Daoy (cell line): ENCODE results near the gene PCDHGA3. TPM values are rescaled to one million over a fixed set of nuclear protein-coding genes. Genes with fewer than 3 reads are reported as not detected.
A peak's percentile ranks its signal among the peaks of the same experiment; 100 is the strongest.
"Not testable (repeated sequence)": the region's sequence is repeated elsewhere in the genome, so short reads cannot be mapped to it uniquely, and the experiment has no call there.

Source experiments
- DNase-seq: peaks from one replicate; pipeline ENCODE4 v3.0.0-alpha.2; 2015; ENCODE audit warnings: low read depth
- total RNA-seq: library from RNA; depleted of rRNA; stranded (reverse); fragments of >200 nt; shearing (Covaris generic); gene quantifications from 2 replicates; pipeline ENCODE4 v1.2.3, GENCODE V29; 2014; rRNA removed

Gene PCDHGA3
- 0.57 TPM in 1 of 2 replicates, not detected in the other for total RNA-seq

DNA sequence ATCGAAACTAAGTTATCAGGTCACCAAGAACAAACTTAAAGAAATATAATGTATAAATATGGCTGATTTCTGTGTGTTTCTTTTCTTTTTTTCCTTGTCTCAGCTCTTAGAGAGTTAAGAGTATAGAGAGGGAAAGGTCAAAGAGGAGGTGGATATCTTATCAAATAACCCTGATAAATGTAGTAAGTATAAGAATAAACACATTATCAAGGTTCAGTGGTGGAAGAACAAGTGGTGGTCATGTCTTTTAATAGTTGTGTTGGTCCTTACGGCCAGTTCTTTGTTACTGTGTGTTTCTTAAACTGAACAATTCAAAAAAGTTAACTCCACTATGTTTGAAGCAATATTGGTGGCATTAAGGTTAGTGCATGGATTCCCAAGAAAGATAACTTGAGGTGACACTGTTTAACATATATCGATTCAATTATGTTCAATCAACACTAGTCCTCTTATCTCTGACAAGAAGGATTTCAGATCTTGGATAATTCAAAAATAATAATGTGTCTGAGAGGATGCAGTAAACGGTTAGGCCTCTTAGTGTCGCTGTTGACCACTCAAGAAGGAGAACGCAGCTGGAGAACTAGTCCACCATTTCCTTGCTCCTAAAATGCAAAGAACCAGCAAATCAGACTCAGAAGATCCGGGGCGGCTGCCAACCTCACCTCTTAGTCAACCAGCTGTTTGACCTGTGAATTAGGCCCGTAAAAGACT lies at the start of gene PCDHGA3:
PCDHGA3 (plus strand) TSS at position 588 of the 711 bp plus-strand sequence. CDS start 205 bp downstream, outside the sequence.
- DNase-seq: peak; percentile 46

GRCh38 chr5:141298376-141298775 lies 45.3 kb upstream of the PCDHGA3 start:
- no peak for DNase-seq

DNA sequence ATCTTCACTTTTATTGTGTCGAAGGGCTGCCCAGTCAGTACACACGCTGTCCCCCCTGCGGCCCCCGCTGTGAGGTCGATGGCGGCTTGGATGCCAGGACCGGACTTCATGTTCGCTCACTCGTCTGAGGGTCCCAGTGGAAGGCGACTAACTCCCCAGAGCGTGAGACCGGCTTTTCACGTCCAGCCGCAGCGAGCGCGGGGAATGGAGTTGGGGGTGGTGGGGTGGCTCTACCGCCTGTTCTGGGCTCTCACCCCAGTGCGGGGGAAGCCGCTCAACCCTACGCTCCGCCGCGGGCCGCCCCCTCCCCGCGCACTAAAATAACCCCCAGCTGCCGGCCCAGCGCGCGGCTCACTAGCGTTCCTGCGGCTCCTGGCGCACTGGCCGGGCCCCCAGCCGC lies 39.9 kb upstream of the PCDHGA3 start, which contains the start of gene SLC25A2:
SLC25A2 (minus strand) TSS at position 294 of the 400 bp plus-strand sequence; CDS start at position 110, 184 bp downstream.
- no peak for DNase-seq

DNA sequence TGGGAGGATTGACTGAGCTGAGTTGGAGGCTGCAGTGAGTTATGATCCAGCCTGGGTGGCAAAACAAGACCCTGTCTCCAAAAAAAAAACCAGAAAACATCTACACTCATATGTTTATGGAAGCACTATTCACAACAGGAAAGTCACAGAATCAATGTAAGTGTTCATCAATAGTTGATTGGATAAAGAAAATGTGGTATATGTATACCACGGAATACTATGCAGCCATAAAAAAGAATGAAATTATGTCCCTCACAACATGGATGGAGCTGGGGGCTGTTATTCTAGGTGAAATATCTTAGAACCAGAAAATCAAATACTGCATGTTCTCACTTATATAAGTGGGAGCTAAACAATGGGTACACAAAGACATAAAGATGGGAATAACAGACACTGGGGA lies 37.0 kb upstream of the PCDHGA3 start:
- no peak for DNase-seq

- DNase-seq: no peak
These were observed 29.9 kb upstream of the PCDHGA3 start for GRCh38 chr5:141313711-141314110.

- DNase-seq: not testable (repeated sequence)
These were observed 26.7 kb upstream of the PCDHGA3 start for GRCh38 chr5:141316963-141317362.

- no peak for DNase-seq
These were observed 24.4 kb upstream of the PCDHGA3 start for GRCh38 chr5:141319202-141319601.

- DNase-seq: no peak
These were observed 23.9 kb upstream of the PCDHGA3 start for GRCh38 chr5:141319699-141320098.

DNA sequence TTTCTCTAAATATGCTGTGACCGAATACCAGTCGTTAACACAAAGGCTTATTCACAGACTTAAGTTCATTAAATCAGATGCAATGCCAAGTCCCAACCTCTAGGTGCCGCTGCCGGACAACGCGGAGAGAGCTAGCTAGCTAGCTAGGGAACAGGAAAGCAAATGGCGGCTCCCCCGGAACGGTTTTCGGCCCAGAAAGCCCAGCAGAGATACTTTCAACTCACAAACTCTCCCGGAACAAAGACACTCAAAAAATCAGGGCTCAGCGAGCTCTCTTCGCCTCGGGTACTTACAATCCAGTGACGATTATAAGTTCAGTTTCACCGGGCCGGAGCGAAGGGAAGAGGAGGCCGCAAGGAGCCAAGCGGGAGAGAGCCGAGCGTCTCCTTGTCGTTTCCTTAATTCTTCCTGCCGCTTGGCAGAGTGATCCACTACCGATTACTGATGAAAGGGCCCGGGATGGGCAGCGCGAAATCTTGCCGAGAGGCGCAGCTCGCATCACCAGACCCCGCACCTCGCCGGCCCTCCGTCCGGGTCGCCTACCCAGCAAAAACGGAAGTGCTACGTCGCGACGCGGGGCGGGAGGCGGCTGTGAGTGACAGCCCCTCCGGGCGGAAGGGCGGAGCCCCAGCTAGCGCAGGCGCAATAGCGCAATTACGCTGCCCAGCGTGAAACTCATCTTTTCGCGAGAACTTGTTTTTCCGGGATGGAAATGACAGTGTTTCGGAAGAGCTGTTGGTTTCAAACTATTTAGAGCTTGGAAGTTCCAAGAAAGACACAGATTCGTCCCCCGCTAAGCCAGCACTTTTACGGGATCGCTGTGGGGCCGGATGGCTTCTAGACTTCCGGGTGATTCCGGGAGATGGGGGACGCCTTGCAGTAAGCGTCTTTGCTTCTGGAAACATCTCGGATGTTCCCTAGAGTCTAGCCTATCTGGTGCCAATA lies 23.1 kb upstream of the PCDHGA3 start, which contains the start of gene TAF7:
TAF7 (minus strand) TSS at position 560 of the 945 bp plus-strand sequence. CDS start 740 bp downstream, outside the sequence.
- peak; percentile 96 for DNase-seq

- no peak for DNase-seq
These were observed 21.4 kb upstream of the PCDHGA3 start for GRCh38 chr5:141322261-141322660.

DNA sequence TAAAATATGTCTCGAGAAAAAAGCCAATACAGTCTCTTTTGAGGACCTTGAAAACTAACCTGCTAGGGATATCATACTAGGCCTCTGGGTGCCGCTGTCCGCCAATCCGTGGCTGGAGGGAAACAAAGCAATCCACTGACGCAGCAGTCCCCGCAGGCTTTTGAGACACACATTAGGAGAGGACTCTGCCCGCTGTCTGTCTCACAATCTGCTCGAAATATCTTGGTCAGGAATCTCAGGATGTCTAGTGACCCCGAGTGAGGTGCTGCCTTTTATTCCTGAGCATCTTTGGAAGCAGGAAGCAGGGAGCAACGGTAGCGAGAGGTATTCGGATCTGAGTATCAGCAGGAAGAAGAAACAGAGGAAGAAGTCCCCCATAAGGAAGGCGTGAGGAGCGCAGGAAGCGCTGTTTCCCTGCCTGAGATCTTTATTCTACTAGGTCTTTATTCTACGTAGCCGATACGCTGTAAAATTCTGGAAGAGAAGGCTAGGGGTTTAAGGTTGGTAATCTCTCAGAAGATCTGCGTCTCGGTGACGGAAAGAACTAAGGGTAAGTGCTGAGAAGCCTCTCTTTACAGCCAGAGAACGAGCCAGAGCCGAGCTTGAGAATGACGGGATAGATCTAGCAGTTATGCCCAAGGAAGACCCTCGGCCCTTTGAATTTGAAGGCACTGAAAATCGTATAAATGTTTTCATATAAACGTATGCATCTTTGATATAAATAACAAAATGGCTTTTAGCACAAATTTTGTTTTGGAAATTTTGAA lies 17.4 kb upstream of the PCDHGA3 start:
- peak; percentile 78 for DNase-seq

DNA sequence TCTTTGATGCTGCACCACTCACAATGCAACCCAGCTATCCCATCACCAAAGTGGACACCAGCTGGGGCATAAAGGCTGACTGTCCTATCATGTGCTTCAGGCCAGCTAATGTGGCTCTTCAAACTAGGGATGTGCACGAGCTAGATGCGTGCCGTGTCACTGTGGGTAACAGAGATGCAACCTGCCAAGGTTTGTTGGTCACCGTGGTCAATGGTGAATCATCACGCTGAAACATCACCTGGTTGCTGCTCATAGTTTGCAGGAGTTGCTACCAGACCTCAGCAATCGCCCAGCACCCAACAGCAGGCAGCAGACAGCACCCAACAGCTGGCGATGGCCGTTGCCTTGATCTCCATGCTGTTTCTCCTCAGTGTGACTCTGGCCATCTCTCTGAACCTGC lies 15.4 kb upstream of the PCDHGA3 start:
- no peak for DNase-seq

GRCh38 chr5:141330299-141331080 lies 13.1 kb upstream of the PCDHGA3 start, which contains the start of gene PCDHGA1:
Gene PCDHGA1, plus strand, starts transcription at chr5:141330514.
- no peak for DNase-seq

GRCh38 chr5:141332571-141332970 lies 11.1 kb upstream of the PCDHGA3 start:
- not testable (repeated sequence) for DNase-seq

GRCh38 chr5:141338538-141339306 lies 4.9 kb upstream of the PCDHGA3 start, which contains the start of gene PCDHGA2:
Gene PCDHGA2, plus strand, starts transcription at chr5:141338760.
- DNase-seq: peak; percentile 35

DNA sequence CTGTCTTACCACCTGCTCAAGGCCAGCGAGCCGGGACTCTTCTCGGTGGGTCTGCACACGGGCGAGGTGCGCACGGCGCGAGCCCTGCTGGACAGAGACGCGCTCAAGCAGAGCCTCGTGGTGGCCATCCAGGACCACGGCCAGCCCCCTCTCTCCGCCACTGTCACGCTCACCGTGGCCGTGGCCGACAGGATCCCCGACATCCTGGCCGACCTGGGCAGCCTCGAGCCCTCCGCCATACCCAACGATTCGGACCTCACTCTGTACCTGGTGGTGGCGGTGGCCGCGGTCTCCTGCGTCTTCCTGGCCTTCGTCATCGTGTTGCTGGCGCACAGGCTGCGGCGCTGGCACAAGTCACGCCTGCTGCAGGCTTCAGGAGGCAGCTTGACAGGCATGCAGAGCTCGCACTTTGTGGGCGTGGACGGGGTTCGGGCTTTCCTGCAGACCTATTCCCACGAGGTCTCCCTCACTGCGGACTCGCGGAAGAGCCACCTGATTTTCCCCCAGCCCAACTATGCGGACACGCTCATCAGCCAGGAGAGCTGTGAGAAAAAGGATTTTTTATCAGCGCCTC lies 2.8 kb upstream of the PCDHGA3 start:
- DNase-seq: not testable (repeated sequence)

DNA sequence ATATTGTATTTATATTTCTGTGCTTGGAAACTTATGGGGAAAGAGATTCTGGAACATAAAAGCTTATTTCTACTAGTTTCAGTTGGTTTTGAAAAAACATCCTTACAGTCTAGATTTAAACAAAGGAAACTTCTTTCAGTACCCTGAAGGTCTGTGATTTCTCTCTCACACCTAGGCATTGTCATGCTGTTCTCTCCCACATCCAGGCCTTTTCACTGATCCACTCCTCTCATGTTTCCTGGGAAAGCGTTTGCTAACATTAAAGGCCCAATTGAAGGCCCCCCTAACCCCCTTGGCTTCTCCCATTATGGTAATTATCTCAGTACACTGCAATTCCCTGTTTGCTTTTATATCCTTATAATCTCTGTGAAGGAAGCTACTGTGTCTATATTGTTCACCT lies 856 bp upstream of the PCDHGA3 start:
- no peak for DNase-seq

DNA sequence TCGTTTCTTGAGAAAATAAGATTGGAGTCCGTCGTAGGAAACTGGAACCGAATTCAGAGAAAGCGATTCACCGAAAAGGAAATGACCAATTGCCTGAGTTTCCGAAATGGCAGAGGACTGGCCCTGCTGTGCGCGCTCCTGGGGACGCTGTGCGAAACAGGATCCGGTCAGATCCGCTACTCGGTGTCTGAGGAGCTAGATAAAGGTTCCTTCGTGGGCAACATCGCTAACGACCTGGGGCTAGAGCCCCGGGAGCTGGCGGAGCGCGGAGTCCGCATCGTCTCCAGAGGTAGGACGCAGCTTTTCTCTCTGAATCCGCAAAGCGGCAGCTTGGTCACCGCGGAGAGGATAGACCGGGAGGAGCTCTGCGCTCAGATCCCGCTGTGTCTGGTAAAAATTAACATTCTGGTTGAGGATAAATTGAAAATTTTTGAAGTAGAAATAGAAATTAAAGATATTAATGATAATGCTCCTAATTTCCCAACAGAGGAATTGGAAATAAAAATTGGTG lies 379 bp downstream of the PCDHGA3 start:
- no peak for DNase-seq

DNA sequence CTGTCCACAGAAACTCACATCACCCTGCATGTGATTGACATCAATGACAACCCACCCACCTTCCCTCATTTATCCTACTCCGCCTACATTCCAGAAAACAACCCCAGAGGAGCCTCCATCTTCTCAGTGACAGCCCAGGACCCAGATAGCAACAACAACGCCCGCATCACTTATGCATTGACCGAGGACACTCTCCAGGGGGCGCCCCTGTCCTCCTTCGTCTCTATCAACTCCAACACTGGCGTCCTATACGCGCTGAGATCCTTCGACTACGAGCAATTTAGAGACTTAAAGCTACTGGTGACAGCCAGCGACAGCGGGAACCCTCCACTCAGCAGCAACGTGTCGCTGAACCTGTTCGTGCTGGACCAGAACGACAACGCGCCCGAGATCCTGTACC lies 1.7 kb downstream of the PCDHGA3 start:
- DNase-seq: no peak
